Measurements from ENCODE around the gene TAX1BP3. TPM values are rescaled to one million over a fixed set of nuclear protein-coding genes. Genes with fewer than 3 reads are reported as not detected.

The TAX1BP3 gene
- total RNA-seq, 2 experiments from 2014 or later, result 19.8 to 24.3 TPM

GRCh38 chr17:3681057-3681456, 12.7 kb upstream of the TAX1BP3 start:
- TF ChIP-seq EZH2phosphoT487 (IDR thresholded peaks at IDR 0.05; ENCODE audit: borderline replicate concordance, low read depth, low read length) (no peak), CTCF (conservative IDR thresholded peaks at IDR 0.05; ENCODE audit: low read length) (no peak)
- Histone ChIP-seq H2AFZ (ENCODE audit: low read length) (no peak overlapping the region), H3K79me2 (ENCODE audit: insufficient read depth, low read depth, low read length) (no peaks in the 10 kb centered on the region), H3K27ac (ENCODE audit: low read depth, low read length, poor library complexity, severe bottlenecking) (no peak overlapping the region), H3K9me2 (ENCODE audit: insufficient read depth, low read length) (no peaks in the 10 kb centered on the region), H3K4me2 (ENCODE audit: low read length) (no peak overlapping the region), H4K20me1 (ENCODE audit: insufficient read depth, low read length) (no peaks in the 10 kb centered on the region), H3K4me3 (ENCODE audit: low read depth, low read length, poor library complexity, severe bottlenecking) (no peak overlapping the region), H3K4me1 (ENCODE audit: insufficient read depth, low read length, poor library complexity, severe bottlenecking) (peaks cover 28% of the 10 kb centered on the region), H3K9me3 (ENCODE audit: low read length) (no peaks in the 10 kb centered on the region), H3K36me3 (ENCODE audit: insufficient read depth, low read length) (peaks cover 81% of the 10 kb centered on the region)
- intact Hi-C loops (cut with micrococcal nuclease; ENCODE audit: unreplicated experiment), result no loop called here
- no peak for DNase-seq (ENCODE audit: low spot score)
- no TSS peak for BruUV-seq (replicated peaks)
- ChIA-PET POLR2A (no interaction called here), CTCF (ENCODE audit: unreplicated experiment) (interaction anchor here (0.5 kb wide), 1 partner anchor 66 kb away, joined by 3 read pairs; no protein-coding TSS in a partner anchor)

- no peaks in the 10 kb centered on the region for H4K20me1 ChIP-seq (ENCODE audit: insufficient read depth, low read length)
- H3K79me2 ChIP-seq (ENCODE audit: insufficient read depth, low read depth, low read length), result no peaks in the 10 kb centered on the region
- no TSS peak for BruUV-seq (replicated peaks)
- H2AFZ ChIP-seq (ENCODE audit: low read length), result no peak overlapping the region
- H3K36me3 ChIP-seq (ENCODE audit: insufficient read depth, low read length), result peaks cover 85% of the 10 kb centered on the region
- no peaks in the 10 kb centered on the region for H3K9me2 ChIP-seq (ENCODE audit: insufficient read depth, low read length)
- TF ChIP-seq EZH2phosphoT487 (IDR thresholded peaks at IDR 0.05; ENCODE audit: borderline replicate concordance, low read depth, low read length), result no peak
- no peak for TF ChIP-seq CTCF (conservative IDR thresholded peaks at IDR 0.05; ENCODE audit: low read length)
- H3K4me1 ChIP-seq (ENCODE audit: insufficient read depth, low read length, poor library complexity, severe bottlenecking), result peaks cover 19% of the 10 kb centered on the region
- H3K4me3 ChIP-seq (ENCODE audit: low read depth, low read length, poor library complexity, severe bottlenecking), result no peak overlapping the region
- intact Hi-C loops (cut with micrococcal nuclease; ENCODE audit: unreplicated experiment), result no loop called here
- no peak overlapping the region for H3K4me2 ChIP-seq (ENCODE audit: low read length)
- ChIA-PET POLR2A (no interaction called here), CTCF (ENCODE audit: unreplicated experiment) (no interaction called here)
- H3K27ac ChIP-seq (ENCODE audit: low read depth, low read length, poor library complexity, severe bottlenecking), result no peak overlapping the region
- no peak for DNase-seq (ENCODE audit: low spot score)
- no peaks in the 10 kb centered on the region for H3K9me3 ChIP-seq (ENCODE audit: low read length)
Observed at GRCh38 chr17:3679531-3680126, 11.3 kb upstream of the TAX1BP3 start.

GRCh38 chr17:3678821-3679530, 10.6 kb upstream of the TAX1BP3 start:
- no peak for DNase-seq (ENCODE audit: low spot score)
- Histone ChIP-seq H2AFZ (ENCODE audit: low read length) (no peak overlapping the region), H4K20me1 (ENCODE audit: insufficient read depth, low read length) (no peaks in the 10 kb centered on the region), H3K27ac (ENCODE audit: low read depth, low read length, poor library complexity, severe bottlenecking) (no peak overlapping the region), H3K4me3 (ENCODE audit: low read depth, low read length, poor library complexity, severe bottlenecking) (no peak overlapping the region), H3K79me2 (ENCODE audit: insufficient read depth, low read depth, low read length) (no peaks in the 10 kb centered on the region), H3K9me3 (ENCODE audit: low read length) (no peaks in the 10 kb centered on the region), H3K4me2 (ENCODE audit: low read length) (no peak overlapping the region), H3K9me2 (ENCODE audit: insufficient read depth, low read length) (no peaks in the 10 kb centered on the region), H3K4me1 (ENCODE audit: insufficient read depth, low read length, poor library complexity, severe bottlenecking) (peaks cover 12% of the 10 kb centered on the region), H3K36me3 (ENCODE audit: insufficient read depth, low read length) (peaks cover 81% of the 10 kb centered on the region)
- TF ChIP-seq CTCF (conservative IDR thresholded peaks at IDR 0.05; ENCODE audit: low read length) (no peak), EZH2phosphoT487 (IDR thresholded peaks at IDR 0.05; ENCODE audit: borderline replicate concordance, low read depth, low read length) (no peak)
- BruUV-seq (replicated peaks), result no TSS peak
- CTCF ChIA-PET (ENCODE audit: unreplicated experiment), result no interaction called here
- POLR2A ChIA-PET, result no interaction called here
- intact Hi-C loops (cut with micrococcal nuclease; ENCODE audit: unreplicated experiment), result no loop called here

All from OCI-LY7 (cell line).